CD4-positive, alpha-beta T cell treated with Interferon gamma for 1 hour (primary cell): Measurements from ENCODE around the gene SIPA1.

ENCODE experiments used
- DNase-seq: peaks from one replicate; pipeline ENCODE4 v3.0.0-alpha.2; 2020

The SIPA1 gene

GRCh38 chr11:65637794-65638419 lies at the start of gene SIPA1:
SIPA1 (plus strand) TSS chr11:65638101; CDS start chr11:65640922, 2,821 bp downstream.
- peak; percentile 72 for DNase-seq

GRCh38 chr11:65588199-65589054 lies 49.5 kb upstream of the SIPA1 start:
- DNase-seq, result peak; percentile 81

DNA sequence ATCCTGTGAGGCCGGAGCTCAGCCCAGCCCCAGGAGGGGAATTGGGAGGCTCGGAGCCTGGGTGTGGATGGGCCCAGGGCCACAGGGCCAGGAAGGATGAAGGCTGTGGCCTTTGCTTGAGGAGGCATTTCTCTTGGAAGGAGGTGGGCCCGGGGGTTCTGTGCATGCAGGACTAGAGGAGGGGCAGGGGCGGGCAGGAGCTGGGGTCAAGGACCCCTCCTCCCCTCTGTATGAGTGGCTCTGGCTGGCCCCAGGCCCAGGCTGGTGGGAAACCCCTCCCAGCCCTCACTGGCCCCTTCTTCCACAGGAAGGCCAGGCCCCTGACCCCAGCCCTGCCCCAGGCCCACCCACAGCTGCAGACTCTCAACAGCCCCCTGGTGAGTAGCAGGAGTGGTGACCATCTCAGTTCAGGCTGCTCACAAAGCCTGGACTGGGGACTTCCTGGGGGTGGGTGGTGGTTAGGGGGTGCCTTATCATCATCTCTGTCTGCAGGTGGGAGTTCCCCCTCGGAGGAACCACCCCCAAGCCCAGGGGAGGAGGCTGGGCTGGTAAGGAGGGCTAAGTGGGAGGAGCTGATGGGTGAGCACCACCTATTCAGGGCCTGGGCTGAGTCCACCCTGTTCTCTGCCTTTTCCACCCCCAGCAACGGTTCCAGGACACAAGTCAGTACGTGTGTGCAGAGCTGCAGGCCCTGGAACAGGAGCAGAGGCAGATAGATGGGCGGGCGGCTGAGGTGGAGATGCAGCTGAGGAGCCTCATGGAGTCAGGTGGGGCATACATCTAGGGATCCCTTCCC lies 48.3 kb upstream of the SIPA1 start:
- DNase-seq, result peak; percentile 50

- DNase-seq, result no peak
Measured at GRCh38 chr11:65590240-65590738, 47.6 kb upstream of the SIPA1 start.

DNA sequence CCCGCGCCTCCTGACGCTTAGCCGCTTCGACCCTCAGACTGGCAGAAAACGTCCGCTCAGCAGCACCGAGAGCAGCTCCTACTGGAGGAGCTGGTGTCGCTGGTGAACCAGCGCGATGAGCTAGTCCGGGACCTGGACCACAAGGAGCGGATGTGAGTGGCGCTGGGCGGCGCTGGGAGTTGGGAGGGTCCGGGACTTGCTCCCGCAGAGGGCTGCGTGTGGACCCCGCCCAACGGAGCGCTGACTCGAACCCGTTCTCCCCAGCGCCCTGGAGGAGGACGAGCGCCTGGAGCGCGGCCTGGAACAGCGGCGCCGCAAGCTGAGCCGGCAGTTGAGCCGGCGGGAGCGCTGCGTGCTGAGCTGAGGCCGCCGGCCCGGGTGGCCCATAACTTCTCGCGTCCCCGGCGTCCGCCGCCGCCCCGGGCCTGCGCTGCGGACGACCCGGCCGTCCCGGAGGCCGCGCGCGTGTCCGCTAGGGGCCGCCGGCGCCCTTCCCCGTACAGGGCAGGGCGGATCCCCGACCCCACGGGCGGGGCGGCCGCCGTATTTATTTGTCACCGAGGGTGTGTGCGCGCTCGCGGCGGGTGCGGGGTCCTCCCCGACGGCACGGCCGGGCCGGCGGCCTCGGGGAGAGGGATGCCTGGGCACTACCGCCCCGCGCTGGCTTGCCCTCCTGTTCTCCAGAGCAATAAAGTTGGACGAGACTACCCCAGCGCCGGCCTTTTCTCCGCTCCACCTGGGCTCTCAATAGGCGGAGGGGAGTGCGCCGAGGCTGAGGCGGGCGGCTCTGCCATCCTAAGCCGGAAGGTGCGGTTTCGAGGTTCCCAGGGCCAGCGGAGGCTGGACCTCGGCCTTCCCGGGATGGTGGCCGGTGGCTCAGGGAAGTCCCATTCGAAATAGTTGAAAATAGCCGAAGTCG lies 45.7 kb upstream of the SIPA1 start:
- no peak for DNase-seq

DNA sequence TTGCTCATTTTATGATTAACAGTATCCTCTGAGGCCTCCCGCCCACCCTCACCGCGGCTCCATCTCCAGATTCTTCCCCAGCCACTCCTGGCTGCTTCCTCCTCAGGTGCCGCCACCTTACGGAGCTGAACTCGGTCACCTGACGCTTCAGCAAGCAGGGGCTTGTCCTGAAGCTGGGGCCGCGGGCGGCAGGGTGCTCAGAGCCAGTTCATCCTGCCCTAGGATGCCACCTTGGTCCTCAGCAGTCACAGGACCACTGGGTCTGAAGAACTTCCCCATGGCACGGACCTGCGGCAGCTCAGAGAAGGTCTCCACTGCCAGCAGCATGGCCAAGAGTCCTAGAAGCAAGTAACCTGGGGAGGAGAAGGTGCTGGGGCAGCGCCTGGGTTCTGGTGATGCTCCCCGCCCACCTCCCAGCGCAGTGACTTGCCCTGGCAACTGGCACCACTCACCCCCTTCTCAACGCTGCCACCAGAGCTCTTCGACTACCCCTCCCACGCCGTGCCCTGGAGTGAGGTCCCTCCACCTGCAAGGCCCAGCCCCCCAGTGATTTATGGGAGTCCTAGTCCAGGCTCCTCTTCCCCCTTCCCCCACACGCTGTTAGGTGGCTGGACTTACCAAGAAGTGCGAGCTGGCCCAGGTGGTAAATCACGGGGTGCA lies 44.9 kb upstream of the SIPA1 start:
- no peak for DNase-seq

GRCh38 chr11:65593518-65594414 lies 44.1 kb upstream of the SIPA1 start:
- peak; percentile 46 for DNase-seq

DNA sequence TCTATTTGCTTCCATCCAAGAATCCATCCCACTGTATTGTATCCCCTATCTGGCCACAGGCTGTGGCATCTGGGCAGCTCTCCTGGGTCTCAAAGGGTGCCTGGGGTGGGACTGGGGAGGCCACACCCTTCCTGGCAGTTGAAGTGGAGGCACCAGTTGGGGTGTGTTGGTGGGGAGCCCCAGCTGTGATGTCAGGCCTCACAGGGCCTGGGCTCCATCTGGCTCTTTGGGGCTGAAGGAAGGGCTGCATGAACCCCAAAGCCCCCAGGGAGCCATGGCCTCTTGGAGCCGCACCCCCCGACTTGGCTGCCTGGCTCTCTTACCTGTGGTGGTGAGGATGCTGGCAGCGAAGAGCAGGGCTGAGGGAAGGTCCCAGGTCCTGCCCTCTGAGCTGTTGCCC lies 42.8 kb upstream of the SIPA1 start:
- no peak for DNase-seq

- no peak for DNase-seq
Measured at GRCh38 chr11:65595543-65596281, 42.2 kb upstream of the SIPA1 start, which contains the start of gene KCNK7. KCNK7 (minus strand) TSS chr11:65595800; CDS start chr11:65595772, 28 bp downstream.

DNA sequence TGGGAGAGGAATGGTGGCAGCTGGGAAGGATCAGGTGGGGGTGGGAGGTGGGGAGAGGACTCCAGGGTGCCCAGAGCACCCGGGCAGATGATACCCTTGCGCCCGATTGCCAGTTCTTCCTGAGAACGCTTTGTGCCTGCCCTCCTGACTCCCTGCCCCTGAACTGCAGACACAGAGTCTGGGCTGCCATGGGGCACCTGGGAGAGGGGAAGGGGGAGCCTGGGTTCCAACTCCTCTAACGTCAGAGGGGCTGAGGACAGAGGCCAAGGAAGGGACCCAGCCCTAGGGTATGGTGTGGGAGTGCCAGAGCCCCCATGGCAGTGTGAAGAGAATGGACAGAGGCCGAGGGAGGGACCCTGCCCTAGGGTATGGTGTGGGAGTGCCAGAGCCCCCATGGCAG lies 41.4 kb upstream of the SIPA1 start:
- DNase-seq, result no peak

DNA sequence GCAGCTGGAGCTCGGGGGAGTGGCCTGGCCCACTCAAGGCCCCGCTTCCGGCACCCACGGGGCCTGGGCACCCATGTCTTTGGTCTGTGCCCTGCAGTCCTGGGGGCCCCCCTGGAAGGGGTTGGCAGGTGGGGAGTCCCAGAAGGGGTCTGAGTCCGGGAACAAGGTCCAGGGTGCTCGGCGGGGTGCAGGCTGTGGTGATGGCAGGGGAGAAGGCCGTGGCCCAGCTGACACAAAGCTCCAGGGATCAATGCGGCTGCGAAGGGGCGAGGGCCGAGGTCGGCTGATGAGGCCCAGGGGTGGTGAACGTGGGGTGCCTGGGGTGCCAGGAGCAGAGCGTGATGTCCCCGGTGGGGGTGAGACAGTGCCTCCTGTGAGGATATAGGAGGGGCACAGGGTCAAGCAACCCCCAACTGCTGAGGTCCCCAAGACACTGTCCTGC lies 39.6 kb upstream of the SIPA1 start:
- DNase-seq, result no peak

- DNase-seq, result no peak
Measured at GRCh38 chr11:65599216-65599954, 38.5 kb upstream of the SIPA1 start.

DNA sequence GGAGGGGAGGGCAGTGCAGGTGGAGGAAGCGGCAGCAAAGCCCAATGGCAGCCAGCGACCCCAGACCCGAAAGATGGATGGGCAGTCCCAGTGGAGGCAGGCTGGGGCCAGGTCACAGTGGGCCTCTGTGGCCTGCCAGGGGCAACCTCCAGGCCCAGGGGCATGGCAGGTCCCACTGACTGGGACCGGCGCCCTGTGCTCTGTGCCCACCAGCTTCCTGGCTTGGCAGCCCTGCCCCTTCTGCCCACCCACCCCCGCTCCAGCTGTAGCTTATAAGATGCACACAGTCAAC lies 38.0 kb upstream of the SIPA1 start:
- DNase-seq, result no peak

DNA sequence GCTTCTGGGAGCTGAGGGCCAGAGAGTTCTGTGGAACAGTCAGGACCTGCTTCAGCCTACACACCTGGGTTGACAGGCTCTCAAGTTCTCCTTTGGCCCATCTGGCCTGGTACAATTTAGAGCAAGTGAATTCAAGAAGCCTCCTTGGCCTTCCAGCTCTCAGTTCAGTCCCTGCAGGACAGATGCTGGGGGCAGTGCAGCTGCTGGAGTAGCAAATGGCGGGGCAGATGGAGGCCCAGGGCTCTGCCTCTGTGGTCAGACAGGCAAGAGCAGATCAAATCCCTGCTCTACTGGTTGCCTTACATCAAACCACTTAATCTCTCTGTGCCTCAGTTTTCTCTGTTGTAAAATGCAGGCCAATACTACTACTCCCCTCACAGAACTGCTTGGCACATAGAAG lies 33.6 kb upstream of the SIPA1 start:
- no peak for DNase-seq

DNA sequence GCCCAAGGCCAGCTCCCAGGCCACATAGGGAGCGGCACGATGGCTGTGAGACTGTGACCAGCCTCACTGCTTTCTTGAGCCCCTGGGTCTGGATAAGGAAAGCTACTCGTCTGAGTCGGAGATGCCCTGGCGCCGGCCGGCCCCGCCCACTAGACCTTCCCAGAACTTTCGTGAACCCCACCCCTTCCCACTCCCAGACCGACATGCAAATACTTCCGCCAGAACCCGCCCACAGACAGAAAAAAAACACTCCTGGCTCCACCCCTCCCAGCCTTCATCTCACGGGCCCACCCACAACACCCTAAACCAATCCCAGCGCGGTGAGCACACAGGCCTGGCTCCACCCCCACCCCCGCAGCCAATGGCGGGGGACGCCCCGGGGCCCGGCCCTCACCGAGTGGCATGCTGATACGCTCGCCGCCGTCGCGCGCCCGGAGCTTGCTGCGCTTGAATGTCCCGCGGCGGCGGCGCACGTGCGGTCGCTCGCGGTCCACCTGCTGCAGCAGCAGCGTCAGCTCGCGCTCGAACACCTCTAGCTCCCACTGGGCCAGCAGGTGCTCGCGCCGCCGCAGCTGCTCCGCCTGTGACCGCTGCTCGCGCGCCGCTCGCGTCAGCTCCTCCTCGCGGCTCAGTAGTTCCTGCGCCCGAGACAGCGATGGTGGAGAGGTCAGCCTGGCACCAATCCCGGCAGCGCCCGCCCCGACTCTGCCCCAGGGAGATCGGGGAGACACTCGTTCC lies 30.9 kb upstream of the SIPA1 start:
- DNase-seq, result no peak

DNA sequence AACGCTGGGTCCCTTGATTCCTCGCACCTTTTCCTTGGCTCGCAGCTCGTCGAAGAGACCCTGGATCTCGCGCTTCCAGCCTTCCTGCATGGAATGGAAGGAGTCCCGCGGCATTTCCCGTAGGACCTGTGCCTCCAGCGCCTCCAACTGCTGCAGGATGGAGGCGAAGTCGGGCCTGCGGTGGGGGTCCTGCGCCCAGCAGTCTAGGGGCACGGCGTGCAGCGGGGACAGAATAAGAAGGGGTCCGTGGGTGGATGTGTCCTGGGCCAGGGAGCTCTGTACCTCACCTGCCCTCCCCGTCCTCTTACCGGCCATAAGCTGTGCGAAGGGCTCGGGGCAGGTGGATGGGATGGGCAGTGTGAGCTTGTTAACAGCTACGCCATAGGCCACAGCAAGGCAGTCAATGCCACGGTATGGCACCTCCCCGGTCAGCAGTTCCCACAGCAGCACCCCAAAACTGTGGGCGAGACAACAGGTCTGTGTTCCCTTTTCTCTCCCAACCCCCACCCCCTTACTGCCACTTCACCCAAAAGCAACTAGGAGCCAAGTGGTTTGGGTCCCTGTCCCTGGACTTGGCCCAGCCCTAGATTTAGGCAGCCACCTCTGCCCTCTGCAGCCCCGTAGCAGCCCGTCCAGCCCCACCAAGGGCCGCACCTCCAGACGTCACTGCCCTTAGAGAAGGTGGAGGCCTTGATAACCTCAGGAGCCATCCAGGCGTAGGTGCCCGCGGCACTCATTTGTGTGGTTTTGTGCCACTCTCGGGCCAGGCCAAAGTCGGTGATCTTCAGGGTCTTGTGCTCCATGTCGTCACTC lies 30.1 kb upstream of the SIPA1 start:
- no peak for DNase-seq

GRCh38 chr11:65609229-65609628 lies 28.7 kb upstream of the SIPA1 start:
- DNase-seq, result no peak

GRCh38 chr11:65609665-65610064 lies 28.2 kb upstream of the SIPA1 start:
- no peak for DNase-seq
